HEK293 (cell line): ENCODE data around the gene TMEM192.

Experiments
- GLI4 ChIP-seq: fragments of 450-650 bp; formaldehyde crosslinking; IDR thresholded peaks from 2 replicates; pipeline ENCODE4 v1.5.1; 2016; ENCODE audit warnings: missing biosample characterization, missing genetic modification characterization
- GLIS2 ChIP-seq: fragments of 450-650 bp; formaldehyde crosslinking; IDR thresholded peaks from 2 replicates; pipeline ENCODE4 v1.5.1; 2016; ENCODE audit warnings: missing biosample characterization, missing genetic modification characterization
- HIC1 ChIP-seq: fragments of 450-650 bp; formaldehyde crosslinking; IDR thresholded peaks from 2 replicates; pipeline ENCODE4 v1.5.1; 2016; ENCODE audit warnings: missing biosample characterization, missing genetic modification characterization
- MZF1 ChIP-seq: fragments of 450-650 bp; formaldehyde crosslinking; IDR thresholded peaks from 2 replicates; pipeline ENCODE4 v1.5.1; 2017; ENCODE audit warnings: missing biosample characterization, missing genetic modification characterization, borderline replicate concordance
- PRDM4 ChIP-seq: fragments of 450-650 bp; formaldehyde crosslinking; IDR thresholded peaks from 2 replicates; pipeline ENCODE4 v1.5.1; 2017; ENCODE audit warnings: missing biosample characterization, missing genetic modification characterization
- PRDM6 ChIP-seq: fragments of 450-650 bp; formaldehyde crosslinking; IDR thresholded peaks from 2 replicates; pipeline ENCODE4 v1.5.1; 2017; ENCODE audit warnings: missing biosample characterization, missing genetic modification characterization
- SALL2 ChIP-seq: fragments of 450-650 bp; formaldehyde crosslinking; IDR thresholded peaks from 2 replicates; pipeline ENCODE4 v1.5.0; 2017; ENCODE audit warnings: missing biosample characterization, mild to moderate bottlenecking, missing genetic modification characterization, borderline replicate concordance
- SCRT2 ChIP-seq: fragments of 450-650 bp; formaldehyde crosslinking; IDR thresholded peaks from 2 replicates; pipeline ENCODE4 v1.5.1; 2016; ENCODE audit warnings: missing biosample characterization, missing genetic modification characterization
- SP2 ChIP-seq: fragments of 450-650 bp; formaldehyde crosslinking; IDR thresholded peaks from 2 replicates; pipeline ENCODE4 v1.5.1; 2016; ENCODE audit warnings: missing biosample characterization, missing genetic modification characterization
- ZBTB11 ChIP-seq: fragments of 450-650 bp; formaldehyde crosslinking; conservative IDR thresholded peaks from 2 replicates; pipeline ENCODE4 v1.5.1; 2016; ENCODE audit warnings: low read depth, missing biosample characterization, missing genetic modification characterization
- ZBTB26 ChIP-seq: fragments of 450-650 bp; formaldehyde crosslinking; optimal IDR thresholded peaks from 2 replicates; pipeline ENCODE3; 2016; ENCODE audit warnings: missing biosample characterization, mild to moderate bottlenecking, missing genetic modification characterization
- ZBTB48 ChIP-seq: fragments of 450-650 bp; formaldehyde crosslinking; IDR thresholded peaks from 2 replicates; pipeline ENCODE4 v1.5.1; 2016; ENCODE audit warnings: missing biosample characterization, missing genetic modification characterization
- ZFP37 ChIP-seq: fragments of 450-650 bp; formaldehyde crosslinking; IDR thresholded peaks from 2 replicates; pipeline ENCODE4 v1.5.1; 2016; ENCODE audit warnings: missing biosample characterization, missing genetic modification characterization
- ZFP69B ChIP-seq: fragments of 450-650 bp; formaldehyde crosslinking; IDR thresholded peaks from 2 replicates; pipeline ENCODE4 v1.5.1; 2016; ENCODE audit warnings: missing biosample characterization, missing genetic modification characterization
- ZNF140 ChIP-seq: fragments of 450-650 bp; formaldehyde crosslinking; IDR thresholded peaks from 2 replicates; pipeline ENCODE4 v1.5.1; 2016; ENCODE audit warnings: missing biosample characterization, missing genetic modification characterization
- ZNF23 ChIP-seq: fragments of 450-650 bp; formaldehyde crosslinking; IDR thresholded peaks from 2 replicates; pipeline ENCODE4 v1.5.1; 2016; ENCODE audit warnings: missing biosample characterization, missing genetic modification characterization, borderline replicate concordance
- ZNF37A ChIP-seq: fragments of 450-650 bp; IDR thresholded peaks from 2 replicates; pipeline ENCODE4 v1.5.1; 2018; ENCODE audit warnings: missing biosample characterization, missing genetic modification characterization
- ZNF423 ChIP-seq: fragments of 450-650 bp; formaldehyde crosslinking; IDR thresholded peaks from 2 replicates; pipeline ENCODE4 v1.5.1; 2016; ENCODE audit warnings: missing biosample characterization, missing genetic modification characterization
- ZNF639 ChIP-seq: fragments of 450-650 bp; formaldehyde crosslinking; IDR thresholded peaks from 2 replicates; pipeline ENCODE4 v1.5.1; 2016; ENCODE audit warnings: missing biosample characterization, missing genetic modification characterization
- ZNF658 ChIP-seq: fragments of 450-650 bp; formaldehyde crosslinking; IDR thresholded peaks from 2 replicates; pipeline ENCODE4; 2016; ENCODE audit warnings: missing biosample characterization, missing genetic modification characterization
- ZNF791 ChIP-seq: fragments of 450-650 bp; formaldehyde crosslinking; IDR thresholded peaks from 2 replicates; pipeline ENCODE4 v1.5.1; 2016; ENCODE audit warnings: missing biosample characterization, missing genetic modification characterization
- ZNF830 ChIP-seq: fragments of 450-650 bp; IDR thresholded peaks from 2 replicates; pipeline ENCODE4 v1.5.0; 2018; ENCODE audit warnings: missing biosample characterization, missing genetic modification characterization, low read depth, mild to moderate bottlenecking, moderate library complexity
- ZNF837 ChIP-seq: fragments of 450-650 bp; formaldehyde crosslinking; IDR thresholded peaks from 2 replicates; pipeline ENCODE4 v1.5.1; 2016; ENCODE audit warnings: missing biosample characterization, missing genetic modification characterization
- ZSCAN4 ChIP-seq: fragments of 450-650 bp; formaldehyde crosslinking; IDR thresholded peaks from 2 replicates; pipeline ENCODE4 v1.5.1; 2017; ENCODE audit warnings: missing biosample characterization, missing genetic modification characterization

The TMEM192 gene

GRCh38 chr4:165112368-165113121 lies at the start of gene TMEM192 (continued):
- TF ChIP-seq ZNF837 (tag by site-specific recombination) (no peak), SCRT2 (tag by site-specific recombination) (peak; percentile 44; the same call in 1 of the 2 replicates), ZBTB48 (tag by site-specific recombination) (0 out of 2 replicates have a peak, but pooled peaks have one; percentile 10), ZNF23 (tag by site-specific recombination) (no peak), GLIS2 (tag by site-specific recombination) (peak; percentile 94), SALL2 (tag by site-specific recombination) (no peak), ZFP37 (peak; percentile 47; the same call in 1 of the 2 replicates), GLI4 (0 out of 2 replicates have a peak, but pooled peaks have one; percentile 33), ZNF37A (tag by site-specific recombination) (no peak), MZF1 (tag by site-specific recombination) (no peak), ZBTB11 (peak; percentile 95), PRDM4 (tag by site-specific recombination) (no peak), ZSCAN4 (tag by site-specific recombination) (no peak), ZBTB26 (tag by site-specific recombination) (peak; percentile 62), SP2 (tag by site-specific recombination) (peak; percentile 80), PRDM6 (tag by site-specific recombination) (no peak), ZFP69B (tag by site-specific recombination) (no peak), ZNF658 (tag by site-specific recombination) (no peak), ZNF140 (no peak), HIC1 (tag by site-specific recombination) (peak; percentile 91), ZNF791 (tag by site-specific recombination) (no peak), ZNF830 (tag by site-specific recombination) (no peak), ZNF639 (tag by site-specific recombination) (no peak), ZNF423 (0 out of 2 replicates have a peak, but pooled peaks have one; percentile 44)
